ENCODE results near the gene LGR6. TPM values are rescaled to one million over a fixed set of nuclear protein-coding genes. Genes with fewer than 3 reads are reported as not detected.
"Not testable (repeated sequence)": the region's sequence is repeated elsewhere in the genome, so short reads cannot be mapped to it uniquely, and the experiment has no call there.

LGR6 gene
- total RNA-seq, 1 donor from 2014 or later = 26.0 TPM

GRCh38 chr1:202164271-202165037 lies 29.1 kb upstream of the LGR6 start:
- DNase-seq (ENCODE audit: low spot score in 2 of 2) = no peak
- H3K27ac ChIP-seq = no peak overlapping the region

GRCh38 chr1:202165267-202165941 lies 28.2 kb upstream of the LGR6 start:
- no peak for TF ChIP-seq CTCF (IDR thresholded peaks at IDR 0.05)
- no peak for DNase-seq (ENCODE audit: low spot score in 2 of 2)
- no peaks in the 10 kb centered on the region for H3K4me1 ChIP-seq
- intact Hi-C loops (cut with DNase I) = no loop called here
- H3K27me3 ChIP-seq = no peaks in the 10 kb centered on the region
- no peaks in the 10 kb centered on the region for H3K9me3 ChIP-seq
- no peak overlapping the region for H3K4me3 ChIP-seq
- no peak overlapping the region for H3K27ac ChIP-seq
- no peaks in the 10 kb centered on the region for H3K36me3 ChIP-seq

More at GRCh38 chr1:202164271-202165037, 29.1 kb upstream of the LGR6 start:
- Histone ChIP-seq H3K4me1 (no peaks in the 10 kb centered on the region), H3K4me3 (no peak overlapping the region), H3K36me3 (no peaks in the 10 kb centered on the region), H3K9me3 (no peaks in the 10 kb centered on the region), H3K27me3 (no peaks in the 10 kb centered on the region)
- no peak for TF ChIP-seq CTCF (IDR thresholded peaks at IDR 0.05)
- intact Hi-C loops (cut with DNase I) = no loop called here

- no peak for TF ChIP-seq CTCF (IDR thresholded peaks at IDR 0.05)
- Histone ChIP-seq H3K4me1 (no peaks in the 10 kb centered on the region), H3K27me3 (no peaks in the 10 kb centered on the region), H3K27ac (no peak overlapping the region), H3K36me3 (no peaks in the 10 kb centered on the region), H3K9me3 (no peaks in the 10 kb centered on the region), H3K4me3 (no peak overlapping the region)
- DNase-seq (ENCODE audit: low spot score in 2 of 2) = no peak
- intact Hi-C loops (cut with DNase I) = no loop called here
Measured at GRCh38 chr1:202165942-202166843, 27.4 kb upstream of the LGR6 start.

- intact Hi-C loops (cut with DNase I); H3K27me3 ChIP-seq; H3K9me3 ChIP-seq; H3K36me3 ChIP-seq; H3K4me1 ChIP-seq; H3K4me3 ChIP-seq; DNase-seq (ENCODE audit: low spot score in 2 of 2); H3K27ac ChIP-seq: not testable (repeated sequence)
Measured at GRCh38 chr1:202167054-202167453, 26.5 kb upstream of the LGR6 start.

- DNase-seq (ENCODE audit: low spot score in 2 of 2) = no peak
- H3K36me3 ChIP-seq = no peaks in the 10 kb centered on the region
- H3K4me1 ChIP-seq = no peaks in the 10 kb centered on the region
- H3K9me3 ChIP-seq = no peaks in the 10 kb centered on the region
- H3K27me3 ChIP-seq = no peaks in the 10 kb centered on the region
- intact Hi-C loops (cut with DNase I) = no loop called here
- no peak overlapping the region for H3K27ac ChIP-seq
- H3K4me3 ChIP-seq = no peak overlapping the region
- TF ChIP-seq CTCF (IDR thresholded peaks at IDR 0.05) = no peak
Measured at GRCh38 chr1:202167708-202168415, 25.7 kb upstream of the LGR6 start.
